Measurements from ENCODE around the gene HRAS. TPM values are rescaled to one million over a fixed set of nuclear protein-coding genes. Genes with fewer than 3 reads are reported as not detected.
"Not testable (repeated sequence)": the region's sequence is repeated elsewhere in the genome, so short reads cannot be mapped to it uniquely, and the experiment has no call there.

HRAS gene
- 67.4 and 75.8 TPM in 2 replicates for total RNA-seq (2014; rRNA removed; shearing (Covaris generic))

DNA sequence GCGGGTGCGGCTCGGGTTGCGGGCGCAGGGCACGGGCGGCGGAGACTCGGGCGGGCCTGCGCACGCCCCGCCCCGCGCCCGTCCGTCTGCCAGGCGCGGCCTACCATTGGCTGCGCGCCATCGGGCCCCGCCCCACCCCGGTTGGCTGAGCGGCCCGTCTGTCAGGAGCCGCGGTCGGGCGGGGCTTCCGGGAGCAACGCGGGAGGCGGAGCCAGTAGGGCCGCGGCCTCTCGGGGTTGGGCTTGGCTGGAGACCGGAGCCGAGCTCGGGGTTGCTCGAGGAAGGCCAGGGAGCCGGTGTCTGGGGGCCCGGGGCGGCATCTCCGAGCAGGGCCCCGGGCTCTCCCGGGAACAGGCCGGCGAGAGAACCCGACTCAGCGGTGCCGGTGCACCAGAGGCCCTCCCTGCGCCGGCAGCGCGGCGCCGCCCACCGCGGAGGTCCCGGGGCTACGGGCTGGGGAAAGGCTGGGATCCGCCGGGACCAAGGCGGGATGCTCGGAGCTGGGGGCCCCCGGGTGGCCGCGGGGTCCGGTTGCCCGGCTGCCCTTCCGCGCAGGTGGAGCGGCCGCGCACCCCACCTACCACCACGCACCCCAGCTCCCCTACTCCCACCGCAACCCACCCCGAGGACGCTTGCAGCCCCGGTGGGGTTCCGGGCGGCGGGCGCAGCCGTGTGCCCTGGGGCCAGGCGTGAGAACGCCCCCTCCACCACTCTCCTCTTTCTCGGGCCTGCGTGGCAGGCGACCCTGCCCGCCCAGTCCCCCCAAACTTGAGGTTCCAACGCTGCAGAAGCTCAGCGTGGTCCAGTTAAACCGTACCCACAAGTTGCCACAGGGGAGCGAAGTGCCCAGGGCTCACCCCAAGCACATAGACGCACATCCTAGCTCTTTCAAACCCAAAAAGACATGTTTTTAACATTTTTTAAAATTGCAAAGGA is at the start of gene HRAS:
TSS of gene HRAS (minus strand) at position 58 of the 936 bp plus-strand sequence.
- DNase-seq (ENCODE audit: low read depth): peak; percentile 95

GRCh38 chr11:584287-584686 is 48.9 kb upstream of the HRAS start:
- DNase-seq (ENCODE audit: low read depth): no peak

DNA sequence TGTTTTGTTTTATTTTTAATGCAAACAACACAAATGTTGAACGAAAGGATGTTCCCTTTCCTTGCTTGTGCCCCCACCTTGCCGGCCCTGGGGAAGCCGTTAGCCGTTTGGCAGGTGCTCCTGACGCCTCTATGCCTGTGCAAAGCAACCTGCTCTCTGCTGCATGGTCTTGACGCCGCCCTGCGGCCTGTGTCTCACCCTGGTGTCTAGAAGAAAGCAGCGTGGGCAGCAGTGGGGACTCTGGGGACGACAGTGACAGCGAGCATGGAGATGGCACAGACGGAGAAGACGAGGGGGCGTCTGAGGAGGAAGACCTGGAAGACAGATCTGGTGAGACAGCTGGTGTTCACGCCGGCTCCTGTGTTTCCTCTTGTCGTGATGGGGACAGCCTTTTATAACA is 46.4 kb upstream of the HRAS start:
- DNase-seq (ENCODE audit: low read depth): no peak

DNA sequence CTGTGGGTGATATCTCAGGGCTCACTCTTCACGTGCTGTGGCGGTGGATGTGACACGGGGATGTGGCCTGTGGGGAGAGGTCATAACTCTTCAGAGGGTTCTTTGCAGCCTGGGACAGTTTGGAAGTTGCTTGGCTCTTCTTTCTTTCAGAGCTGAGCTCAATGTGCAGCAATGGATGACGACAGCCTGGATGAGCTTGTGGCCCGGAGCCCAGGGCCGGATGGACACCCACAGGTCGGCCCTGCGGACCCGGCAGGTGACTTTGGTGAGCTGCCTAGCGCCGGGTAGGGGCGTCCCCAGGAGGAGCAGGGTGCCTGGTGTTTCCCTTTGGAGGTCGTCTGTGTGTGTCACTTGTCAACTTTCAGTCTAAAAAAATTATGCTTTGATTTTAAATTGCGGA is 46.0 kb upstream of the HRAS start:
- no peak for DNase-seq (ENCODE audit: low read depth)

GRCh38 chr11:579830-580601 is 44.6 kb upstream of the HRAS start:
- no peak for DNase-seq (ENCODE audit: low read depth)

- DNase-seq (ENCODE audit: low read depth): no peak
Measured at GRCh38 chr11:578276-579035, 43.1 kb upstream of the HRAS start.

DNA sequence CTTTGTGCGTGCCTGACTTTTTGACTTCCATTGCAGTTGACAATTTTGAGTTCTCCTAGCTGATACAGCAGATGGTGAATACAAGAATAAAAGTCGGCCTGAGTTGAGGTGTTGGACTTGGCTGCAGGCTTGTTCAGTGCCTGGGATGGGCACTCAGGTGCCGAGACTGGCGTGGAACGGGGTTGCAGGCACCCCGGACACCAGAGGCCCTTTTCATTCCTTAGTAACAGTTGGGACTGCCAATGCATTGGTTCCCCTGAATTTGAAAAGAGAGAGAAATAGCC is 42.2 kb upstream of the HRAS start:
- DNase-seq (ENCODE audit: low read depth): no peak

DNA sequence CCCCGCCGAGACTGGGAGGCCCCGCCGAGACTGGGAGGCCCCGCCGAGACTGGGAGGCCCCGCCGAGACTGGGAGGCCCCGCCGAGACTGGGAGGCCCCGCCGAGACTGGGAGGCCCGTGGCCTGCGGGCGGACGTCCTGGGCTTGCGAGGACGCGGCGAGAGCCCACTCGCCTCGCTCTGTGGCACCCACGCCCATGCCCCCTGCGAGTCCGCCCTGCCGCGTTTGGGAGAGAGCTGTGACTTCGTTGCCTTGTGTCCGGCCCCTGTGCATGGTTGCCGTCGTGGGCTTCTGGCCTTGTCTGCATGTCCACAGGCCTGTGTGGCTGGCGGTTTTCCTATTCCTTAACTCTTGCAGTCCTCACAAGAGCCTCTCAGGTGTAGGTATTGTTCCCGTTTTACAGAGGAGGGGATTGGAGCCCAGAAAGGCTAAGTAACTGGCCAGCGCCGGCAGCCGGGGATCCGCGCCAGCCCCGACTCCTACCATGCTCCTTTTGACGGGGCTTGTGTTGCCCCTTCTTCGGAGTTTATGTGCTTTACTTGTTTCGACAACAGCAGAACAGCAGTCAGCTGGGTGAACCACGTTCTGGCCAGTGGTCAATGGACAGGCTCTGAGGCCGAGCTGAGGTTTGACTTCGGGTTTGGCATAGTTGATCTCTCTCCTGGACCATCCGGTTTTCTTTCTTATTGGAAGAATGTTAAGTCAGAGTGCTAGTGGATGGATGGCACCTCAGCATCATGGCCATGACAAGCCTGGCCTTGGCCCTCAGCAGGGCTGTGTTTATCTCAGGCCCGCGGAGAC is 41.6 kb upstream of the HRAS start:
- no peak for DNase-seq (ENCODE audit: low read depth)

DNA sequence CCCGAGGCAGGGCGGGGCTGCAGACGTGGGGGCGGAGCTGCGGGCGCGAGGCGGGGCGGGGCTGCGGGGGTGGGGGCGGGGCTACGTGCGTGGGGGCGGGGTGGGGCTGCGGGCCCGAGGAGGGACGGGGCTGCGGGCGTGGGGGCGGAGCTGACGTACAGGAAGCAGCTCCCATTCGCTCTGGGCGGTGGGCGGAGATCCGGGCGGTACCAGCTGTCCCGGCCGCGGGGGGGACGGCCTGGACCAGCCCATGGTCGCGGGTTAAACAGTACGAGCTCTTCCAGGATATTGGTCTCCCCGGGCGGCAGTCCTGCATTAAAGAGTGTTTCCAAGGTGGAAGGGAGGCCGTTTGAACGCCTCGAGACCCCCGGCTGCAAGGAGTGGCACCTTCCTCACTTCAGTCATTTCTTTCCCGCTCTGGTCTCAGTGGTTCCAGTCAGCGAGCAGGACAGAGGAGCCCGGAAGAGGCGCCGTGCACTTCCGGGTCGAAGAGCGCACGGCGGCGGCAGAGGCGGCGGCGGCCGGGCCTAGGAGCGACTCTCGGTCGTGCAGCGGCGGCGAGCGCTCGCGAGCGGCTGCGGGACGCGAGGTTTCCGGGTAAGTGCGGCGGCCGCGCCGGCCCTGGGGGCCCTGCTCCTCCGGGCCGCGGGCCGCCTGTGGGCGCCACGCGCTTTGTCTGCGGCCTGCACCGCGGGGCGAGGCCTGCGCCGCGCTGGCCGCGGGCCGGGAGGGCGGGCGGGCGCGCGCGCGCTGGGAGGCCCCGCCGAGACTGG is 40.8 kb upstream of the HRAS start, which contains the start of gene PHRF1:
TSS of gene PHRF1 (plus strand) at position 475 of the 773 bp plus-strand sequence. CDS start 5,043 bp downstream, outside the sequence.
- DNase-seq (ENCODE audit: low read depth): peak; percentile 94

- DNase-seq (ENCODE audit: low read depth): no peak
Measured at GRCh38 chr11:575313-575995, 40.1 kb upstream of the HRAS start.

DNA sequence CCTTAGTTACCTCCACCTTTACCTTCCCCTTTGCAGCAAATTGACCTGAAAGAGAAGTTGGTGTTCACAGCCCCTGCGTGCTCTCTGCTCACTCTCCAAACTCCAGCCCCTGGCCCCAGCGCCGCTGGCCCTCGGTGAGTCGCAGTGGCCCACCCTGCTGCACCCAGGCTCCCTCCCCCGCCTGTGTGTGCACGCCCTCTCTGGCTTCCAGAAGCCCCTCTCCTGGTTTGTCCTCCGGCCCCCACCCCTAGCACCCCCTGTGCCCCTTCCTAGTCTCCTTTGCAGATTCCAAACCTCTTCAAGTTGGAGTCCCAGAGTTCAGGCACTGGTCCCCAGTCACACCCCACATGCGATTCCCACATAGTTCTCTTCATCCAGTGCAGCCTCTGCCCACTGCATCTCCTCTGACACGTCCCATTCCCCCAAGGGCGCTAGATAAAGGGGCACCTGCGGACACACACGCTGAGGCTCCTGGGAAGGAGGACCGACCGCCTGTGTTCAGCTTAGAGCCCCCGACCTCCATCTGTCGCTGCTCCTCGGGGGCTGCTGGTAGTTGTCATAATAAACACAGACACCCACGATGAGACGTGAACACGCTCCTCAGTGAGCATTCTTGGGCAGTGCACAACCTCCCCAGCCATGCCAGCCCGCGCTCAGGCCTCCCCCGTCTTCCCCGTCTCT is 39.4 kb upstream of the HRAS start:
- DNase-seq (ENCODE audit: low read depth): no peak

DNA sequence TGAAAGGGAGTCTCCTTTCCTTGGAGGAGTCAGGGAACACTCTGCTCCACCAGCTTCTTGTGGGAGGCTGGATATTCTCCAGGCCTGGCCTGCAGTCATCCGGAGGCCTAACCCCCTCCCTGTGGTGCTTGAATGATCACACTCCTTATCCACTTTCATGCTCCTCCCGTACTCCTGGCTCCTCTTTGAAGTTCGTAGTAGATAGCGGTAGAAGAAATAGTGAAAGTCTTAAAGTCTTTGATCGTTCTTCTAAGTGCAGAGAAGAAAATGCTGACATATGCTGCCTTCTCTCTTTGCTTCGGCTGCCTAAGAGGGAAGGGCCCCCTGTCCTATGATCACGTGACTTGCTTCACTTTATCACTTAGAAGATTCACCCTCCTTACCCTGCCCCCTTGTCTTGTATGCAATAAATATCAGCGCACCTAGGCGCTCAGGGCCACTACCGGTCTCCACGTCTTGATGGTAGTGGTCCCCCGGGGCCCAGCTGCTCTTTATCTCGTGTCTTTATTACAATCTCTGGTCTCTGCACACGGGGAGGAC is 38.7 kb upstream of the HRAS start:
- not testable (repeated sequence) for DNase-seq (ENCODE audit: low read depth)

DNA sequence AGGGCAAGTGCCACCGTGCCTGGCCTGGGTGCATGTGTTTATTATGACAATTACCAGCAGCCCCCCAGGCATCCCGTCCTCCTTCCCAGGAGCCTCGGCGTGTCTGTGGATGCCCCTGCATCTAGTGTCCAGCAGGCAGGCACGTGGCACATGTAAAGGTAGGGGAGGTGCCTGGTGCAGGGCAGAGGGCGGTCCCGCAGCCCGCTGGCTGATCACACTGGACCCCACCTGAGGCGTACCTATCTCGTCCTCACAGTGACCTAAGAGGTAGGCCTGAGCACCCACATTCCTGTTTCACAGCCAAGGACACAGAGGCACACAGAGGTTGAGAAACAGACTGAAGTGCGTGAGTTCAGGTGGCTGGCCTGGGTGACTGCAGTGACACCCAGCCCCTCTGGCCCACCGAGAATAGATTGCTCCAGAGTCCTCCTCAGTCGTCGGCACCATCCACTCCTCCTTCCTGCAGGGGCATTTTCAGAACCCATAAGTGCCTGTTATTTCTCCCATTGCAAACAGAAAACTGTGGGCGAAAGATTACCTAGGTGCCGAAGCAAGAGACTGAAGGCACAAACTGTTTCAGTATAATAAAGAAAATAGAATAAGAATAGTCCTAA is 37.9 kb upstream of the HRAS start:
- DNase-seq (ENCODE audit: low read depth): no peak

GRCh38 chr11:571802-572185 is 36.4 kb upstream of the HRAS start:
- DNase-seq (ENCODE audit: low read depth): no peak

- DNase-seq (ENCODE audit: low read depth): no peak
Measured at GRCh38 chr11:569158-569885, 33.9 kb upstream of the HRAS start.

DNA sequence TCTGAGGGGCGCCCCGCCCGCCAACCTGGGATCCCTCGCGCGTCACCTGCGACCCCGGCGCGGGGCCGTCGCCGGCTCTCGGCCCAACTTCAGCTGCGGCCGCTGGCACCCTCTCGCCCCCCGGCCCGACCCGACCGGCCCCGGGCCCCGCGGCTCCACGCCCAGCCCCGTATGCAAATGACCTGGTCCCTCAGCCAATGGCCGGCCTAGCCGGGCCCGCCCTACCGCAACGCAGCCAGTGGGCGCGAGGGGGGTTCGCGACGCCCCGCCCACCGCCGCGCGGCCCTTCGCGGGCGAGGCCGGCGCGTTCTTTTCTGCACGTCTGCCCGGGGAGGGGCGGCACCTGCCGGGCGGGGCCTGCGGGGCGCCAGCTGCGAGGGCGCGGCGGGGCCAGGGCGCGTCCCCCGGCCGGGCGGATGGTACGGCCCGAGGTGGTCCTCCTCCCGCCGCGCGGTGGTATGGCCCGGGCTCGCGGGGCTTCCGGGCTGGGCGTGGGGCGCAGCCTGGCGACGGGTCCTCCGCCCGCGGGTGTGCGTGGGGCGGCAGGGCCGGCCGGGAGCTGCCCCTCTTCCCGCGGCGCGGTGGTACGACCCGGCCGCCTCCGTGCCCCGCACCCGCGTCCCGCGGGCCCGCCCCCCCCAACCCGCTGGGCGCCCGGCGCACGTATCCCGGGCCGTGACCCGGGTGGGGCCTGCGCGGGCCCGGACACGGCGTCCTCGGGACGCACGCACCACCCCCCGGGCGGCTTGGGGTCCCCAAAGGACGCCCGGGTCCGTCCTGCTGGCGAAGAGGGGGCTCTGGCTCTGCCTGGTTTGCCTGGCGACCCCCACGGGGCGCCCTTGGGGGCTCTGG is 33.2 kb upstream of the HRAS start:
- peak; percentile 96 for DNase-seq (ENCODE audit: low read depth)

Data from Daoy (cell line).